Fibroblast of pulmonary artery (primary cell): ENCODE measurements around the gene FASN.

Experiments used
- DNase-seq: peaks from one replicate; pipeline ENCODE4 v3.0.0-alpha.2; 2010; ENCODE audit warnings: low read depth
- H3K4me3 ChIP-seq: replicated peaks from 2 replicates; pipeline ENCODE4 v1.5.1; 2011; ENCODE audit warnings: low read depth, mild to moderate bottlenecking, control low read depth, low read length, moderate library complexity
- CTCF ChIP-seq: IDR thresholded peaks from 2 replicates; pipeline ENCODE4 v1.5.1; 2011; ENCODE audit warnings: mild to moderate bottlenecking, control low read depth, low read length, inconsistent platforms; ENCODE audit errors: missing control alignments

Gene FASN

GRCh38 chr17:82047914-82048570 lies 50.0 kb downstream of the FASN start:
- no peak overlapping the region for H3K4me3 ChIP-seq
- TF ChIP-seq CTCF = no peak
- no peak for DNase-seq

GRCh38 chr17:82047379-82047778 lies 50.7 kb downstream of the FASN start:
- H3K4me3 ChIP-seq = no peak overlapping the region
- no peak for DNase-seq
- TF ChIP-seq CTCF = no peak

GRCh38 chr17:82046903-82047302 lies 51.1 kb downstream of the FASN start:
- TF ChIP-seq CTCF = no peak

GRCh38 chr17:82045936-82046484 lies 52.0 kb downstream of the FASN start:
- no peak for DNase-seq
- H3K4me3 ChIP-seq = no peak overlapping the region
- no peak for TF ChIP-seq CTCF

More at GRCh38 chr17:82046903-82047302, 51.1 kb downstream of the FASN start:
- no peak for DNase-seq
- no peak overlapping the region for H3K4me3 ChIP-seq

- no peak for TF ChIP-seq CTCF
- no peak overlapping the region for H3K4me3 ChIP-seq
- DNase-seq = no peak
These were observed 54.5 kb downstream of the FASN start for GRCh38 chr17:82043507-82043906.

- DNase-seq = no peak
- TF ChIP-seq CTCF = no peak
- H3K4me3 ChIP-seq = no peak overlapping the region
These were observed 55.4 kb downstream of the FASN start for GRCh38 chr17:82042649-82043048.

- no peak for TF ChIP-seq CTCF
- no peak for DNase-seq
- H3K4me3 ChIP-seq = no peak overlapping the region
These were observed 56.8 kb downstream of the FASN start for GRCh38 chr17:82041144-82041814.
